Mammary epithelial cell (primary cell): ENCODE data around the gene HIGD2B.

ENCODE experiments used
- EZH2 ChIP-seq: IDR thresholded peaks from 2 replicates; pipeline ENCODE4 v1.6.1; 2012; ENCODE audit warnings: low read length, inconsistent platforms, borderline replicate concordance
- TF ChIP-seq, protein P1 (sequence below), 2 donors: IDR thresholded peaks in 1 of 2; conservative IDR thresholded peaks in 1 of 2; 2 replicates each; pipeline ENCODE4 v1.5.1; 2011 to 2012; ENCODE audit warnings: inconsistent platforms in 2 of 2, low read length in 2 of 2, mild to moderate bottlenecking in 2 of 2, control low read depth in 1 of 2, low read depth in 1 of 2; ENCODE audit not compliant: insufficient read depth in 1 of 2; ENCODE audit errors: extremely low read depth in 1 of 2

- TF ChIP-seq EZH2, result no peak
- TF ChIP-seq, protein P1, sequence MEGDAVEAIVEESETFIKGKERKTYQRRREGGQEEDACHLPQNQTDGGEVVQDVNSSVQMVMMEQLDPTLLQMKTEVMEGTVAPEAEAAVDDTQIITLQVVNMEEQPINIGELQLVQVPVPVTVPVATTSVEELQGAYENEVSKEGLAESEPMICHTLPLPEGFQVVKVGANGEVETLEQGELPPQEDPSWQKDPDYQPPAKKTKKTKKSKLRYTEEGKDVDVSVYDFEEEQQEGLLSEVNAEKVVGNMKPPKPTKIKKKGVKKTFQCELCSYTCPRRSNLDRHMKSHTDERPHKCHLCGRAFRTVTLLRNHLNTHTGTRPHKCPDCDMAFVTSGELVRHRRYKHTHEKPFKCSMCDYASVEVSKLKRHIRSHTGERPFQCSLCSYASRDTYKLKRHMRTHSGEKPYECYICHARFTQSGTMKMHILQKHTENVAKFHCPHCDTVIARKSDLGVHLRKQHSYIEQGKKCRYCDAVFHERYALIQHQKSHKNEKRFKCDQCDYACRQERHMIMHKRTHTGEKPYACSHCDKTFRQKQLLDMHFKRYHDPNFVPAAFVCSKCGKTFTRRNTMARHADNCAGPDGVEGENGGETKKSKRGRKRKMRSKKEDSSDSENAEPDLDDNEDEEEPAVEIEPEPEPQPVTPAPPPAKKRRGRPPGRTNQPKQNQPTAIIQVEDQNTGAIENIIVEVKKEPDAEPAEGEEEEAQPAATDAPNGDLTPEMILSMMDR (conservative IDR thresholded peaks at IDR 0.05 in 1 of 2, IDR thresholded peaks at IDR 0.05 in 1 of 2; ENCODE audit: extremely low read depth in 1 of 2, insufficient read depth in 1 of 2, low read depth in 1 of 2, low read length in 2 of 2), result no peak
Measured at GRCh38 chr15:72700076-72700475, 14.1 kb upstream of the HIGD2B start.
